Panc1 (cell line): ENCODE measurements around the gene RPL28. TPM values are rescaled to one million over a fixed set of nuclear protein-coding genes. Genes with fewer than 3 reads are reported as not detected.

Source experiments
- ATAC-seq: fragments of 200-7000 bp; cut with Tn5 transposase; 2 replicates; pipeline ENCODE4 v1.9.1; 2020; ENCODE audit warnings: mild to moderate bottlenecking, moderate library complexity
- BruUV-seq: library from RNA; stranded (reverse); fragments of 400-500 nt; replicated peaks from 2 replicates; lab custom pipeline; 2021; lab: Mats Ljungman, UMichigan
- CTCF ChIA-PET: fragments of 300-600 bp; sonication (Branson Sonifier 250); formaldehyde crosslinking; loops from one replicate; lab custom pipeline; 2022; ENCODE audit warnings: antibody characterized with exemption; lab: Charles Lee
- POLR2A ChIA-PET: fragments of 300-600 bp; sonication (Branson Sonifier 250); formaldehyde crosslinking; loops from one replicate; lab custom pipeline; 2022; ENCODE audit warnings: antibody characterized with exemption; lab: Charles Lee
- DNase-seq: peaks from one replicate; pipeline ENCODE4 v3.0.0-alpha.2; 2010; ENCODE audit warnings: low read depth, low spot score
- H3K27ac ChIP-seq: 2 replicates; pipeline ENCODE4 v1.5.1; 2011; ENCODE audit warnings: mild to moderate bottlenecking, low read length, inconsistent platforms
- H3K27me3 ChIP-seq: fragments of 200-500 bp; sonication (Bioruptor generic); 2 replicates; pipeline ENCODE4 v1.6.0; 2014; ENCODE audit warnings: low read length, inconsistent platforms; ENCODE audit not compliant: control insufficient read depth, insufficient read depth
- H3K36me3 ChIP-seq: fragments of 200-500 bp; sonication (Bioruptor generic); 2 replicates; pipeline ENCODE4 v1.5.1; 2014; ENCODE audit warnings: inconsistent platforms, mild to moderate bottlenecking, low read length, moderate library complexity; ENCODE audit not compliant: control insufficient read depth, insufficient read depth
- H3K4me1 ChIP-seq: 2 replicates; pipeline ENCODE4 v1.5.1; 2011; ENCODE audit warnings: inconsistent platforms, mild to moderate bottlenecking, low read length, moderate library complexity; ENCODE audit not compliant: control insufficient read depth, insufficient read depth
- H3K4me3 ChIP-seq, 2 experiments: 2 replicates each; pipeline ENCODE4 v1.5.1; 2011 to 2012; ENCODE audit warnings: low read depth in 2 of 2, low read length in 2 of 2, mild to moderate bottlenecking in 2 of 2, inconsistent platforms in 1 of 2, moderate library complexity in 1 of 2
- H3K9me3 ChIP-seq: fragments of 200-500 bp; sonication (Bioruptor generic); 2 replicates; pipeline ENCODE4 v1.5.1; 2014; ENCODE audit warnings: low read depth, mild to moderate bottlenecking, inconsistent platforms, low read length, moderate library complexity; ENCODE audit not compliant: control insufficient read depth, insufficient read depth
- CTCF ChIP-seq: fragments of 450-650 bp; IDR thresholded peaks from 2 replicates; pipeline ENCODE4 v1.5.1; 2017; ENCODE audit warnings: mild to moderate bottlenecking
- POLR2AphosphoS5 ChIP-seq: IDR thresholded peaks from 2 replicates; pipeline ENCODE4 v1.6.1; 2012; ENCODE audit warnings: mild to moderate bottlenecking, low read depth, low read length, moderate library complexity
- REST ChIP-seq, 2 experiments: IDR thresholded peaks; 2 replicates each; pipeline ENCODE4 v1.6.1; 2011 to 2012; ENCODE audit warnings: low read depth in 2 of 2, control low read depth in 1 of 2, low read length in 1 of 2, mild to moderate bottlenecking in 1 of 2, moderate library complexity in 1 of 2; ENCODE audit not compliant: insufficient read depth in 1 of 2
- SIN3A ChIP-seq: IDR thresholded peaks from 2 replicates; pipeline ENCODE4 v1.6.1; 2012; ENCODE audit warnings: low read depth, mild to moderate bottlenecking, low read length, moderate library complexity, borderline replicate concordance; ENCODE audit not compliant: insufficient read depth
- TCF7L2 ChIP-seq: IDR thresholded peaks from 2 replicates; pipeline ENCODE4 v1.6.1; 2011; ENCODE audit warnings: mild to moderate bottlenecking, low read depth, low read length, inconsistent platforms
- in situ Hi-C: cut with HindIII; loops from 2 replicates; pipeline ENCODE4 v1.10.0; 2016; ENCODE audit warnings: low sequenced_read_pairs, low pct_unique_long_range_greater_than_20kb
- intact Hi-C: fragments of 100-400 bp; cut with micrococcal nuclease; formaldehyde crosslinking; loops from one replicate; pipeline ENCODE4 v1.10.0; 2022; ENCODE audit not compliant: unreplicated experiment
- total RNA-seq: library from RNA; stranded (reverse); gene quantifications from one replicate; pipeline ENCODE4 v1.2.1, GENCODE V29; 2021; ENCODE audit not compliant: unreplicated experiment

The RPL28 gene
- total RNA-seq, 1 experiment from 2014 or later = 2,154 TPM

GRCh38 chr19:55423225-55424005, 37.7 kb downstream of the RPL28 start:
- no TSS peak for BruUV-seq
- H3K27me3 ChIP-seq = no peaks in the 10 kb centered on the region
- H3K9me3 ChIP-seq = no peaks in the 10 kb centered on the region
- POLR2A ChIA-PET = no interaction called here
- H3K36me3 ChIP-seq = no peaks in the 10 kb centered on the region
- ATAC-seq = no peak
- intact Hi-C loops = loop anchor here (10.0 kb wide), 1 partner anchor 279 kb away; the partner anchor contains the start of gene TNNT1
- TF ChIP-seq SIN3A (no peak), TCF7L2 (no peak), POLR2AphosphoS5 (no peak), CTCF (no peak), REST (IDR thresholded peaks at IDR 0.05; ENCODE audit: insufficient read depth in 1 of 2, low read depth in 2 of 2, low read length in 1 of 2) (no peak)
- CTCF ChIA-PET = interaction anchor here (0.7 kb wide), 1 partner anchor 277 kb away, joined by 7 read pairs; no protein-coding TSS in a partner anchor
- H3K4me1 ChIP-seq = no peaks in the 10 kb centered on the region
- no peak for DNase-seq
- no peak overlapping the region for H3K4me3 ChIP-seq
- in situ Hi-C loops = no loop called here
- no peak overlapping the region for H3K27ac ChIP-seq

GRCh38 chr19:55424518-55424917, 38.8 kb downstream of the RPL28 start:
- Histone ChIP-seq H3K27me3 (no peaks in the 10 kb centered on the region), H3K9me3 (no peaks in the 10 kb centered on the region), H3K4me1 (no peaks in the 10 kb centered on the region), H3K36me3 (no peaks in the 10 kb centered on the region), H3K27ac (no peak overlapping the region), H3K4me3 (no peak overlapping the region)
- in situ Hi-C loops (no loop called here), intact Hi-C loops (loop anchor here (10.0 kb wide), 1 partner anchor 280 kb away; the partner anchor contains the start of gene TNNT1)
- no TSS peak for BruUV-seq
- TF ChIP-seq TCF7L2 = no peak
- TF ChIP-seq CTCF = no peak
- TF ChIP-seq SIN3A = no peak
- TF ChIP-seq REST (IDR thresholded peaks at IDR 0.05; ENCODE audit: insufficient read depth in 1 of 2, low read depth in 2 of 2, low read length in 1 of 2) = no peak
- TF ChIP-seq POLR2AphosphoS5 = no peak
- CTCF ChIA-PET = interaction anchor here (0.6 kb wide), 2 partner anchors 11 to 145 kb away, joined by 3 to 6 read pairs; no protein-coding TSS in a partner anchor
- ATAC-seq = no peak
- DNase-seq = no peak
- POLR2A ChIA-PET = no interaction called here
